Epithelial cell of prostate (primary cell): ENCODE results near the gene TF.

Experiments
- DNase-seq: peaks from one replicate; pipeline ENCODE4 v3.0.0-alpha.2; 2011; ENCODE audit warnings: low read depth, low spot score
- H3K27ac ChIP-seq: fragments of 450-650 bp; 2 replicates; pipeline ENCODE4 v1.5.1; 2017; ENCODE audit warnings: mild to moderate bottlenecking

Gene TF

GRCh38 chr3:133803469-133803868 lies 57.3 kb downstream of the TF start:
- no peak for DNase-seq
- H3K27ac ChIP-seq, result no peak overlapping the region

DNA sequence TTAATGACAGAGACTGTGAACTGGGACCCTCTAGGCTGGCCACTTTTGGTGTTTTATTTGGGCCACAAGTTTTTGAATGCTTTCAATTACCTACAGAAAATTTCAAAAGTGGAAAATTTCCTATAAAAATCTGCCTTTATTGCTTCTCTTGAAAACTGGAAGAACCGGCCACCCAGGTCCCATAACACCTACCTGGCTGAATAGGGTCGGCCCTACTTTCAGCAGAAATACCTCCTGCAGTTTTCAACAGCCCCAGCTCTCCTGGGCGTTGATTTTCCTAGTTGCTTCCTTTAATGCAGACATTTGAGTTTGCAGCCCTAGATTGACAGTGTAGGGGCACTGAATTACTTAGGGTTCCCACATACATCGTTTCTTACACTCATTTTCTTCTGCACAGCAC lies 58.7 kb downstream of the TF start:
- no peak for DNase-seq
- peak overlapping the region; percentile 41 for H3K27ac ChIP-seq

DNA sequence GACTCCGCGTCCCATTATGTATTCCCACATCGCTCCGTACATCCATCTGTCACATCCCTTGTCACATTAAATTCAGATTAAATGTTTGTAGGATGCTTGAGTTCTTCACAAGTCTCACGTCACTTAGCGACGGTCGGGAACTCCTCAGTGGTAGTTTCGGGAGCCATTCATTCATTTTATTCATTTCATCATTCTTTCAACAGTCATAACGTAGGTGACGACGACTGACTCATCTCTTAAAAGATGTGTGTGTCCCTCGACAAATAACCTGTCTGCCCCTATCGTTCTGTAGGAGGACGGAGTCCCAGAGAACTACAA lies 59.1 kb downstream of the TF start:
- H3K27ac ChIP-seq, result peak overlapping the region; percentile 41
- peak; percentile 82 for DNase-seq

- DNase-seq, result no peak
- H3K27ac ChIP-seq, result peak within 1 kb of the TSS; percentile 41
Measured at GRCh38 chr3:133805702-133806475, 59.7 kb downstream of the TF start, which contains the start of gene SRPRB. Gene SRPRB (plus strand): TSS chr3:133805815. CDS start chr3:133805849, 34 bp downstream.

DNA sequence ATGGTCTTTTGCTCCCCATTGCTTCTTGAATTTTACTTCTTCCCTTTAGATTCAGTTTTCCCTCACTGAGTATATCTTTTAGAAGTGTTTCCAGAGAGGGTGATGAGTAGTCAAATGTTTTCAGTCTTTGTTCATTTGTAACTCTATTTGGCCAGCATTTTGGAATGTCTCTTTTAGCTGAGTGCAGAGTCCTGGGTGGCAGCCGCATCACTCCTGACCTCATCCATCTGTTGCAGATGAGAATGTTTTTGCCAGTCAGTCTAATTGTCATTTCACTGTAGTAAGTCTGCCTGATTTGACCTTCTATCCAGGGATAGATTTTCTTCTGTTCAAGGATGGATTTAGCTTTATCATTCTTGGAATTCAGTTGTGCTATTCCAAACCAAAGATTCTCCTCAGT lies 66.7 kb downstream of the TF start:
- DNase-seq, result no peak
- H3K27ac ChIP-seq, result no peak overlapping the region

- DNase-seq, result no peak
- H3K27ac ChIP-seq, result no peak overlapping the region
Measured at GRCh38 chr3:133815386-133815785, 69.2 kb downstream of the TF start.

DNA sequence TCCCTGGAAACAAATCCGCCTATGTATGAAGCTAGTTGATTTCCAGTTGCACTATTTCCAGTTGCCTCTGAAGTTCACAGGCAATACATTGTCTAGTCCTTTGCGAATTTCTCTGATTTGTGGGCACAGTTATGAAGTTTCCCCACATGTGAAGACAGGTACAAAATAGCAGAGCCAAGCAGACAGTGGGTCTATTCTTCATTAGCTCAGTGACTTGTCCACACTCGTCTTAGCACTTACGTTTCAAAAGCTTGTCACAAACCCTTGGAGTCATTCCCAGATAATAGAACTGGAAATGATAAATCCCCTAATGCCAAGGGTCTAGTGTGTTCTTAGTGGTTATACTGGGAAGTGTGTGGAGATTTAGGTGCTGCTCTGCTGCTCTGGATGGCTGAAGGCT lies 73.9 kb downstream of the TF start:
- peak; percentile 40 for DNase-seq
- peak overlapping the region; percentile 18 for H3K27ac ChIP-seq

GRCh38 chr3:133820889-133821675 lies 74.9 kb downstream of the TF start:
- DNase-seq, result no peak
- no peak overlapping the region for H3K27ac ChIP-seq

- DNase-seq, result no peak
Measured at GRCh38 chr3:133821767-133822638, 75.8 kb downstream of the TF start.

DNA sequence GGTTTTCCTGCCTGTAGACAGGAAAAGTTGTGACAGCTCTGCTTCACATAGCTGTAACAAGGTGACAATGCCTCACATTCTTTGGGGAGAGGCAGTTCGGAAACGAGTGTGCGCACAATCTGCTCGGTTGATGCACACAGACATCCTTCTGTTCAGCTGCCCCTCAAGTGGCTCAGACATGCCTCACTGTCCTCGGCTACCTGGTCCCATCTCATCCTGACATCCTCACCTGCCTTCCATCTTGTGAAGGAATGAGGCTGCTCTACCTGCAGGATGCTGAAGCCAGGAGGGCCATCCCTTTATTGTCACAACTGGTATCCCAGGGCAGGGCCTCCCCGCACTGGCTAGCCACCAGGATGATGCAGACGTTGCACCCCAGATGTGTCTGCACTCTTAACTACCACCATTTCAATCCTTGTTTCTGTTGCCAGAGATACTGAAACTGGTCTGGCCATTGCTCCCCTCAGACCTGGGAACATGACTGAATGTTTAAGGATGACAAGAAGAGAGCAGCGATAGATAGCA lies 78.8 kb downstream of the TF start:
- no peak for DNase-seq
- no peak overlapping the region for H3K27ac ChIP-seq

More at GRCh38 chr3:133821767-133822638, 75.8 kb downstream of the TF start:
- H3K27ac ChIP-seq, result no peak overlapping the region

DNA sequence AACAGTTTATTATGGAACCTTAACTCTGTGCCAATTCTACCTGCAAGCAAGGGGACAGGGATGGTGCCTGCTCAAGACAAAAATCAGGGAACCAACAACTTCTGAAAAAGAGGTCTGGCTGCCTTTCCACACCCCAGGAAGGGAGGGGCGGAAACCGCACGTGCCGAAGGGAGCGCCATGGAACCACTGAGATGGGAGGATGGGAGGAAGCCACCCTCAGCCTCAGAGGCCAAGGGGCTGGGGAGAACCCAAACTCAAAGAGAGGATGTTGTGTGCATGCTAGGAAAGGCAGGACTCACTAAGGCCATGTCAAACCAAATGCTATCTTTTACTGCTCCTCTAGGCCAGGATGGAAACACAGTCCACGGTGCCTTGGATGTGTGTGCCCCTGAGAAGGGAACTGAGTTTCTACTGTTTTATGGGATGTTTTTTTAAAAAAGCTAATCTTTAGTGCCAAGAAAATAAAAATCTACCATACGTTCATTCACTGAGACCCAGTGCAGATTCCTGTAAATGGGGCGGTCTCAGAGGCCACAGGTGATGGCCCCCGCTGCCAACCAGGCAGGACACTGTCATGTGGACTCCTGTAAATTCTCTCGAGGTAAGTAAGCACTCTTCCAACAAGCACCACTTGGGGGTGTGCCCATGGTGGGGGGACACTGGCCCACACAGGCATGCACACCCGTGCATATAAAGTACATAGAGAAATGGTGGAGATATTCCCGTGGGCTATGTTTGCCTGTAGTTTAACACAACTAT lies 80.0 kb downstream of the TF start:
- no peak for DNase-seq
- H3K27ac ChIP-seq, result no peak overlapping the region

DNA sequence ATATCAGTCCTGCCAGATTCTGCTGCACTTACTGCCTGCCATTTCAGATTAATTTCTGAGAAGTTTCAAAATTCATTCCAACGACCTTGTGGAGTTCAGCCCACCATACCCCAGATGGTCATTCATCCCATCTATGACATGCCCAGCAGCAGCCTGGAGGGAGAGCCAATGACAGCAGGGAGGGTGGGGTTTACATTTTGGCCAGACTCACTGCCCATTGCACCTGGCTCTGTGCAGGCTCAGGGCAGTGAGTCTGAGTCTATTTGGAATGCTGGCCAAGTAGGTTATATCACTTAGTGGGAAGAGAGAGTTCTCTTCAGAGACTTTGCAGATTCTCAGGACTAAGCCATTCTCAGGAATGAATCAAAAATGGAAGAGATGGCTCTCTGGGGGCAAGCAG lies 80.9 kb downstream of the TF start:
- no peak overlapping the region for H3K27ac ChIP-seq
- no peak for DNase-seq

- H3K27ac ChIP-seq, result no peak overlapping the region
- DNase-seq, result no peak
Measured at GRCh38 chr3:133827684-133828083, 81.5 kb downstream of the TF start.

- H3K27ac ChIP-seq, result no peak overlapping the region
- DNase-seq, result no peak
Measured at GRCh38 chr3:133828576-133829309, 82.5 kb downstream of the TF start.

DNA sequence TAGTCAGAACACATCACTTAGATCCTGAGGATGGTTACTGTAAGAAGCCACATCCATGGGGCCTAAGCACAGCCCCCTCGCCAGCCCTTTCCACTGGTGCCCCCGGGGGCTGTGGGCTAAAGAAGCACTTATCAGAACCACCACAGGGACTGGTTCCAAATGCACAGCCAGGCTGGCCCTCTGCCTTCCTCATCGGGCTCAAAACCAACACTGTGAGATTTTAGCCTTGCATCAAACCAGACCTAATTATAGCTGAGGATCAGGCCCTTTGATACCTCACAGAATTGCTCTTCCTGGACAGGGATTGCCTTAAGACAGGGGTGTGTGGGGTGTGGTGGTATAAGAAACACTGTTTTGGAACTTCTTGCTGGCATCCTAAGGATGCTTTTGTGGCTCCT lies 83.1 kb downstream of the TF start:
- DNase-seq, result no peak
- no peak overlapping the region for H3K27ac ChIP-seq

DNA sequence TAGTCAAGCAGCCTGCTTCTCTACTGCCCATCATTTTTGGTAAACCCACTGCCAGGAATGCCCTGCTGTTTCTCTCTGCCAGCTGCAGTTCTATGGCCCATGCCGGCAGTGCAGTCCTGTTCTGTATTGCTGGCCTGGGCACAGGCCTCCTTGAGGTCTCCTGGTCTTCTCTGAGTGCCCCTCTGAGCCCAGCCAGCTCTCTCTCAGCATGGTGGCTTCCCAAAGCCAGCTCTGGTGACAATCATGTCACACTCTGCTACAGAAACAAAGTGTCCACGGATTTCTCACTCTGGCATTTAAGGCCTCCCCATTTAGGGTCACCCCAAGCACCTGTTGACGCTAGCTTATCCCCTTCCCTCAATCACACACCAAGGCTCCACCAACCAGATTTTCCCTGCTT lies 83.9 kb downstream of the TF start:
- no peak overlapping the region for H3K27ac ChIP-seq
- DNase-seq, result no peak

GRCh38 chr3:133831966-133832801 lies 86.0 kb downstream of the TF start:
- DNase-seq, result no peak
- H3K27ac ChIP-seq, result no peak overlapping the region

DNA sequence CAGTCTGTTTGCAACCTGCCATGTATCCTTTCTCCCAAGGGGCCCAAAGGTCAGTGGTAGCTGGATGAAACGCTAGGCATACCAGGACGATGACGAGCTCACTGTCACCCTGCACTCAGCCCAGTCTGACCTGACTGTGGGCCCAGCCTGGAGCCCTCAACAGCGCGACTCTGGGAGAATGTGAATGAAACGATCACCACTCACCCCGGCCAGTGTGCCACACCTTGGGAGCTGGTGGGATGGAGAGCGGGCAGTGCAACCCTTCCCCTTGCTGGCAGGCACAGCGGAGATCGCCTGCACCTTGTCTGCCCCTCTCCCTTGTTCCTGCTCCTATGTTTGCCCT lies 86.6 kb downstream of the TF start:
- no peak overlapping the region for H3K27ac ChIP-seq
- no peak for DNase-seq
